ENCODE measurements around the gene OR2T5.
A peak's percentile ranks its signal among the peaks of the same experiment; 100 is the strongest.
"Not testable (repeated sequence)": the region's sequence is repeated elsewhere in the genome, so short reads cannot be mapped to it uniquely, and the experiment has no call there.

OR2T5 gene

DNA sequence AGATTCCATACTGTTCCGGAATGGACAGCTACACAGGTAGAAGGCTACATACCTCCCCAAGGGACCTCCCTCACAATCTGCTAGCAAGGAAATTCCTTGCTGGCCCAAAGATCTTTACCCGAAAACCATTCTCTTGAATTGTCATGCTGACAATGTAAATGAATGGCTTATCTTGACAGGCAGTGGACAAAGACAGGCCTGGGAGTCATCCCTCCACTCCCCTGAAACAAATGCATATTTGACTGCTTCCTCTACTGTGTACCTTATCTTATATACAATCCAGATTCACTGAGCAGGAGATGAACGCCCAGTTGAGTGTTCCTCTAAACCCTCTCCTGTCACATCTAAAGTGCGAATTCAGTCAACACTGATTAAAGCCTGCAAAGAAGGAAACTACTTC lies 43.8 kb upstream of the OR2T5 start:
- H3K36me3 ChIP-seq (replicated peaks in 1 of 2; ENCODE audit: control insufficient read depth in 2 of 2, insufficient read depth in 2 of 2, low read length in 2 of 2); H3K4ac ChIP-seq (ENCODE audit: low read length); H3K14ac ChIP-seq (ENCODE audit: low read length); H3K9ac ChIP-seq (ENCODE audit: low read depth, low read length, poor library complexity); H3K27me3 ChIP-seq (ENCODE audit: control insufficient read depth in 3 of 3, insufficient read depth in 3 of 3, low read depth in 1 of 3, low read length in 3 of 3); H2BK120ac ChIP-seq (ENCODE audit: low read depth, low read length); H3K18ac ChIP-seq (ENCODE audit: low read length); H2BK5ac ChIP-seq (ENCODE audit: low read length); H3K27ac ChIP-seq (replicated peaks; ENCODE audit: low read length); H4K91ac ChIP-seq (ENCODE audit: low read depth, low read length, poor library complexity); H2BK15ac ChIP-seq (ENCODE audit: low read length); H3K4me2 ChIP-seq (ENCODE audit: insufficient read depth, low read length, poor library complexity, severe bottlenecking); H2BK12ac ChIP-seq (ENCODE audit: low read length); H3K79me1 ChIP-seq (ENCODE audit: low read depth, low read length); DNase-seq (ENCODE audit: low spot score); H2AK5ac ChIP-seq (ENCODE audit: low read depth, low read length); H3K4me3 ChIP-seq (ENCODE audit: low read length in 2 of 2); H3K23ac ChIP-seq (ENCODE audit: low read depth, low read length, poor library complexity); H2AFZ ChIP-seq (ENCODE audit: low read length); H3K9me3 ChIP-seq (replicated peaks in 1 of 2; ENCODE audit: control insufficient read depth in 2 of 2, insufficient read depth in 1 of 2, low read depth in 1 of 2, low read length in 2 of 2); H4K8ac ChIP-seq (ENCODE audit: low read depth, low read length); H3K4me1 ChIP-seq (ENCODE audit: control insufficient read depth in 2 of 2, insufficient read depth in 1 of 2, low read depth in 1 of 2, low read length in 2 of 2): not testable (repeated sequence)
- WGBS, 2 donors (ENCODE audit: extremely low coverage in 2 of 2, insufficient read length in 2 of 2, insufficient replicate concordance in 1 of 2): no CpG with 5 or more reads among the region's 4 CpGs

DNA sequence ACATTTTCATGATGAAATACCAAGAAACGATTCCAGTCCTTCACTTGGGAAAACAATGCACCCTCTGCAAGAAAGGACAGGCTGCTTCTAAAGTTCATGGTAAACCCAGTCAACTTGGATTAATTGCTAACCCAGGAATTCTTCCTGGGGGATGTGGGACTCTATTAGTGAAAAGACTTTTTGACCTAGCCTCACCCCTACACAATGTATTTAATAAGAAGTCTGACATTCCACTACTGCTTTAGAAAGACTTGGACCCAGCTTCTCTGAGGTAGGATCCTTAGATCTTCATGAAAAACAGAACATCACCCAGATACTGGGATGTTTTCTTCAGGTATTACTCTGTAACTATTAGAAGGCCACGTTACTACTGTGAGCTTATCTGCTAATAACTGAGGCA lies 43.0 kb upstream of the OR2T5 start, which contains the start of gene OR2T2:
Gene OR2T2, plus strand, starts transcription at position 239 of the 400 bp plus-strand sequence. CDS start 7,161 bp downstream, outside the sequence.
- H3K23ac ChIP-seq (ENCODE audit: low read depth, low read length, poor library complexity); H2AK5ac ChIP-seq (ENCODE audit: low read depth, low read length); H3K9ac ChIP-seq (ENCODE audit: low read depth, low read length, poor library complexity); H4K8ac ChIP-seq (ENCODE audit: low read depth, low read length); H3K9me3 ChIP-seq (replicated peaks in 1 of 2; ENCODE audit: control insufficient read depth in 2 of 2, insufficient read depth in 1 of 2, low read depth in 1 of 2, low read length in 2 of 2); H3K4me2 ChIP-seq (ENCODE audit: insufficient read depth, low read length, poor library complexity, severe bottlenecking); H3K36me3 ChIP-seq (replicated peaks in 1 of 2; ENCODE audit: control insufficient read depth in 2 of 2, insufficient read depth in 2 of 2, low read length in 2 of 2); H2BK12ac ChIP-seq (ENCODE audit: low read length); DNase-seq (ENCODE audit: low spot score); H3K18ac ChIP-seq (ENCODE audit: low read length); H3K27ac ChIP-seq (replicated peaks; ENCODE audit: low read length); H3K79me1 ChIP-seq (ENCODE audit: low read depth, low read length); H3K27me3 ChIP-seq (ENCODE audit: control insufficient read depth in 3 of 3, insufficient read depth in 3 of 3, low read depth in 1 of 3, low read length in 3 of 3); H4K91ac ChIP-seq (ENCODE audit: low read depth, low read length, poor library complexity); H2BK5ac ChIP-seq (ENCODE audit: low read length); H3K4me1 ChIP-seq (ENCODE audit: control insufficient read depth in 2 of 2, insufficient read depth in 1 of 2, low read depth in 1 of 2, low read length in 2 of 2); H2BK120ac ChIP-seq (ENCODE audit: low read depth, low read length); H2BK15ac ChIP-seq (ENCODE audit: low read length); H3K4ac ChIP-seq (ENCODE audit: low read length); H3K14ac ChIP-seq (ENCODE audit: low read length); H2AFZ ChIP-seq (ENCODE audit: low read length): not testable (repeated sequence)
- peak within 1 kb of the TSS in 1 of 2 donors; percentile 9 for H3K4me3 ChIP-seq (ENCODE audit: low read length in 2 of 2)
- WGBS, 2 donors (ENCODE audit: extremely low coverage in 2 of 2, insufficient read length in 2 of 2, insufficient replicate concordance in 1 of 2): no CpG with 5 or more reads among the region's 2 CpGs

DNA sequence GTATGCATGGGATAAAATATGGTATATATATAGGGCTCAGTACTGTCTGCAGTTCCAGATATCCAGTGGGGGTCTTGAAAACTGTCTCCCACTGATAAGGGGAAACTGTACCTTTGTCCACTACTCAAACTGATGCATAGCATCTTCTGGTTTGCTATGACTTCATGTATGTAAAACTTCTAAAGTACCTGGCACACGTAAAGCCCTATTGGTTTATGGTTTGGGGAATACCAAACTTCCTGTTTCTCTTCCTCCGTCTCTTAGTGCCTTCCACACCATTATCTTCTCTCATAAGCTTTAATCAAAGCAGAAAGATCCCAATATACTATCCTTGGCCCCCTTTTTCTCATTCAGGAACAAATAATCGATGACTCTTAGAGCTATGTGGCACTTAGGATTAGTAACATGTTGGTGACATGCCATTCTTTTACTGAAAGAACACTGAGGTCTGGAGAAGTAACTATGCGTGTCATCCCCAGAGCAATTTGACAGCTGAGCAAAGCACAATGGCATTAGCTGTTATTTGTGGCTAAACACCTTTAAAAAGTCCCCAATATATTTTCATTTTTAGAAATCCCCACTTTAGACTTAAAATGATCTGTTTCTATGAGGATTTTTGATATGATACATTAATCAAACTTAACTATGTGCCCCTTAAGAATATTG lies 39.8 kb upstream of the OR2T5 start:
- no CpG with 5 or more reads among the region's 4 CpGs for WGBS, 2 donors (ENCODE audit: extremely low coverage in 2 of 2, insufficient read length in 2 of 2, insufficient replicate concordance in 1 of 2)
- not testable (repeated sequence) for H2AK5ac ChIP-seq (ENCODE audit: low read depth, low read length); H3K4me2 ChIP-seq (ENCODE audit: insufficient read depth, low read length, poor library complexity, severe bottlenecking); H3K27me3 ChIP-seq (ENCODE audit: control insufficient read depth in 3 of 3, insufficient read depth in 3 of 3, low read depth in 1 of 3, low read length in 3 of 3); H3K9ac ChIP-seq (ENCODE audit: low read depth, low read length, poor library complexity); H2BK15ac ChIP-seq (ENCODE audit: low read length); H3K36me3 ChIP-seq (replicated peaks in 1 of 2; ENCODE audit: control insufficient read depth in 2 of 2, insufficient read depth in 2 of 2, low read length in 2 of 2); H2AFZ ChIP-seq (ENCODE audit: low read length); H2BK5ac ChIP-seq (ENCODE audit: low read length); H2BK120ac ChIP-seq (ENCODE audit: low read depth, low read length); DNase-seq (ENCODE audit: low spot score); H3K18ac ChIP-seq (ENCODE audit: low read length); H3K4me1 ChIP-seq (ENCODE audit: control insufficient read depth in 2 of 2, insufficient read depth in 1 of 2, low read depth in 1 of 2, low read length in 2 of 2); H4K8ac ChIP-seq (ENCODE audit: low read depth, low read length); H3K9me3 ChIP-seq (replicated peaks in 1 of 2; ENCODE audit: control insufficient read depth in 2 of 2, insufficient read depth in 1 of 2, low read depth in 1 of 2, low read length in 2 of 2); H3K14ac ChIP-seq (ENCODE audit: low read length); H4K91ac ChIP-seq (ENCODE audit: low read depth, low read length, poor library complexity); H3K4me3 ChIP-seq (ENCODE audit: low read length in 2 of 2); H3K23ac ChIP-seq (ENCODE audit: low read depth, low read length, poor library complexity); H2BK12ac ChIP-seq (ENCODE audit: low read length); H3K79me1 ChIP-seq (ENCODE audit: low read depth, low read length); H3K27ac ChIP-seq (replicated peaks; ENCODE audit: low read length); H3K4ac ChIP-seq (ENCODE audit: low read length)

DNA sequence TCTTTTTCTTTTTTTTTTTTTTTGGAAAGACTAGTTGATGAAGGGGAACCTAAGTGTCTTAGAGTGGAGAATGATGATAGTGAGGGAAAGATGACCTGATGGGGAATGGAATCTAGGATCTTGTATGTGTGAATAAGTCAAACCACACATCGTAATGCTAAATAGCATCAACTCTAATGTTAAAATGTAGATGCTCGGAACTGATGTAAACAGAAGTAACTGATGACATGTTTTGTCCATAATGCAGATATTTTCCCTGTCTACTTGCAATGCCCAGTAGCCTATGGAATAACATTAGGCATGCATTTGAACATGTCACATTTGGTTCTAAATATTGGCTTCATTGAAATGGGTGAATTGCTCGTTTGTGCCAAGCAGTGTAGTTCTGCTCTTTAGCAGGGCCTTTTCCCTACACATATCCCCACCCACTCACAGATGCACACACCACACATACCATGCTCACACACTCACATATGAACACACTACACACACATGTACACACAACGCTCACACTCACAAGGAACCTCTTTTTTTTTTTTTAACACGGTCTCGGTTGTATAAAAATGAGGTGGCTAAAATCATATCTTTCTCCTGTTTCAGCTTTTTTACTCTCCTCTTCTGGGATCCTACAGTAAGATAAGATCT lies 38.4 kb upstream of the OR2T5 start:
- H2BK12ac ChIP-seq (ENCODE audit: low read length); H3K27ac ChIP-seq (replicated peaks; ENCODE audit: low read length); DNase-seq (ENCODE audit: low spot score); H3K14ac ChIP-seq (ENCODE audit: low read length); H3K9me3 ChIP-seq (replicated peaks in 1 of 2; ENCODE audit: control insufficient read depth in 2 of 2, insufficient read depth in 1 of 2, low read depth in 1 of 2, low read length in 2 of 2); H3K4me2 ChIP-seq (ENCODE audit: insufficient read depth, low read length, poor library complexity, severe bottlenecking); H2BK15ac ChIP-seq (ENCODE audit: low read length); H2AFZ ChIP-seq (ENCODE audit: low read length); H2AK5ac ChIP-seq (ENCODE audit: low read depth, low read length); H2BK120ac ChIP-seq (ENCODE audit: low read depth, low read length); H4K8ac ChIP-seq (ENCODE audit: low read depth, low read length); H3K4ac ChIP-seq (ENCODE audit: low read length); H4K91ac ChIP-seq (ENCODE audit: low read depth, low read length, poor library complexity); H3K4me3 ChIP-seq (ENCODE audit: low read length in 2 of 2); H3K23ac ChIP-seq (ENCODE audit: low read depth, low read length, poor library complexity); H2BK5ac ChIP-seq (ENCODE audit: low read length); H3K79me1 ChIP-seq (ENCODE audit: low read depth, low read length); H3K4me1 ChIP-seq (ENCODE audit: control insufficient read depth in 2 of 2, insufficient read depth in 1 of 2, low read depth in 1 of 2, low read length in 2 of 2); H3K27me3 ChIP-seq (ENCODE audit: control insufficient read depth in 3 of 3, insufficient read depth in 3 of 3, low read depth in 1 of 3, low read length in 3 of 3); H3K9ac ChIP-seq (ENCODE audit: low read depth, low read length, poor library complexity); H3K36me3 ChIP-seq (replicated peaks in 1 of 2; ENCODE audit: control insufficient read depth in 2 of 2, insufficient read depth in 2 of 2, low read length in 2 of 2); H3K18ac ChIP-seq (ENCODE audit: low read length): not testable (repeated sequence)
- WGBS, 2 donors (ENCODE audit: extremely low coverage in 2 of 2, insufficient read length in 2 of 2, insufficient replicate concordance in 1 of 2): no CpG with 5 or more reads among the region's 6 CpGs

Data from neuronal stem cell (in vitro differentiated cells).